SU-DHL-6 (cell line): ENCODE results near the gene PRRX2.

Source experiments
- H2AFZ ChIP-seq: fragments of 200-600 bp; sonication (generic); 2 replicates; pipeline ENCODE4 v1.6.1; 2014; ENCODE audit warnings: low read depth, mild to moderate bottlenecking, moderate library complexity, mixed read lengths, antibody characterized with exemption, low read length; ENCODE audit not compliant: severe bottlenecking
- H3F3A ChIP-seq: fragments of 200-600 bp; shearing (Covaris generic); 2 replicates; pipeline ENCODE4 v1.6.0; 2016; ENCODE audit warnings: antibody characterized with exemption, mild to moderate bottlenecking; ENCODE audit not compliant: insufficient read depth
- H3K27ac ChIP-seq: fragments of 200-600 bp; sonication (generic); 2 replicates; pipeline ENCODE4 v1.5.1; 2016; ENCODE audit warnings: low read depth, mild to moderate bottlenecking, low read length, moderate library complexity, mixed read lengths
- H3K27me3 ChIP-seq: fragments of 200-600 bp; sonication (generic), shearing (Covaris generic); 2 replicates; pipeline ENCODE4 v1.6.0; 2014; ENCODE audit warnings: mild to moderate bottlenecking, low read length
- H3K36me3 ChIP-seq: fragments of 200-600 bp; sonication (generic); 2 replicates; pipeline ENCODE4 v1.6.1; 2014; ENCODE audit warnings: mild to moderate bottlenecking, low read length, mixed read lengths
- H3K4me2 ChIP-seq: fragments of 300-600, 200-600 bp; shearing (Covaris generic), sonication (generic); 2 replicates; pipeline ENCODE4 v1.6.0; 2014; ENCODE audit warnings: low read length, low read depth, mild to moderate bottlenecking; ENCODE audit not compliant: poor library complexity, severe bottlenecking
- H3K4me3 ChIP-seq: fragments of 200-600 bp; sonication (generic); 2 replicates; pipeline ENCODE4 v1.5.1; 2014; ENCODE audit warnings: antibody characterized with exemption, low read length, mild to moderate bottlenecking, mixed read lengths; ENCODE audit not compliant: insufficient read depth, poor library complexity, severe bottlenecking
- H3K79me2 ChIP-seq: fragments of 200-600 bp; sonication (generic); 2 replicates; pipeline ENCODE4 v1.6.1; 2014; ENCODE audit warnings: mild to moderate bottlenecking, low read length, moderate library complexity; ENCODE audit not compliant: insufficient read depth
- H3K9ac ChIP-seq: fragments of 200-600 bp; sonication (generic); 2 replicates; pipeline ENCODE4 v1.7.0; 2014; ENCODE audit warnings: mild to moderate bottlenecking, low read length
- H3K9me2 ChIP-seq: fragments of 200-600 bp; sonication (generic); replicated peaks from 2 replicates; pipeline ENCODE4 v1.6.1; 2014; ENCODE audit warnings: low read length; ENCODE audit not compliant: insufficient read depth
- H3K9me3 ChIP-seq: fragments of 200-600 bp; sonication (generic); 2 replicates; pipeline ENCODE4 v1.6.1; 2014; ENCODE audit warnings: low read length, mixed read lengths; ENCODE audit not compliant: insufficient read depth
- H4K20me1 ChIP-seq: fragments of 200-600 bp; sonication (generic); 2 replicates; pipeline ENCODE4 v1.6.1; 2014; ENCODE audit warnings: low read depth, mild to moderate bottlenecking, antibody characterized with exemption, low read length, moderate library complexity, mixed read lengths
- EZH2phosphoT487 ChIP-seq: fragments of 200-600 bp; sonication (generic), shearing (Covaris generic); conservative IDR thresholded peaks from 2 replicates; pipeline ENCODE4 v1.6.1; 2018; ENCODE audit warnings: mild to moderate bottlenecking, antibody characterized with exemption, low read length, moderate library complexity, mixed read lengths
- TF ChIP-seq, protein P1 (sequence below): fragments of 200-600 bp; sonication (generic); IDR thresholded peaks from one replicate; pipeline ENCODE4 v1.5.1; 2017; ENCODE audit warnings: antibody characterized with exemption, mild to moderate bottlenecking, low read length, moderate library complexity; ENCODE audit not compliant: insufficient read depth, poor library complexity, severe bottlenecking

The PRRX2 gene

DNA sequence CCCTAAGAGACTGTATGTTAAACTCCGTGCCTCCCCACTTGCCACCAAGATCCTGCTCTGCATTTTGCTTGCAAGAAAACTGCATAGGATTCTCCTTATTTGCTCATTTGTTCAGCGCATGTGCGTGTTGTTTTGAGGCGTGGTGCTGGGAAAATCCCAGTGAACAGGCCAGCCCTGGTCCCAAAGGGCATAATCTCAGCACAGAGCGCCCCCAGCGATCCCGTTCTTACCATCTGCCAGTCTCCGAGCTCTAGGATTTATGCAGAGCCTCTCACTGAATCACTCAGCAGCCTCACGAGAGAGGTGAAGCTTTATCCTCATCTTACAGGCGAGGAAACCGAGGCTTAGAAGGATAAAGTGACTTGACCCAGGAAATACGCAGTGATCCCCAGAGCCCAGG, 11.5 kb downstream of the PRRX2 start:
- Histone ChIP-seq H3K9me2 (no peaks in the 10 kb centered on the region), H4K20me1 (no peaks in the 10 kb centered on the region), H3F3A (no peaks in the 10 kb centered on the region), H2AFZ (no peak overlapping the region), H3K4me2 (no peak overlapping the region), H3K36me3 (no peaks in the 10 kb centered on the region), H3K9me3 (no peaks in the 10 kb centered on the region), H3K27me3 (no peaks in the 10 kb centered on the region), H3K9ac (no peak overlapping the region), H3K4me3 (no peak overlapping the region), H3K79me2 (no peaks in the 10 kb centered on the region), H3K27ac (no peak overlapping the region)
- TF ChIP-seq, protein P1, sequence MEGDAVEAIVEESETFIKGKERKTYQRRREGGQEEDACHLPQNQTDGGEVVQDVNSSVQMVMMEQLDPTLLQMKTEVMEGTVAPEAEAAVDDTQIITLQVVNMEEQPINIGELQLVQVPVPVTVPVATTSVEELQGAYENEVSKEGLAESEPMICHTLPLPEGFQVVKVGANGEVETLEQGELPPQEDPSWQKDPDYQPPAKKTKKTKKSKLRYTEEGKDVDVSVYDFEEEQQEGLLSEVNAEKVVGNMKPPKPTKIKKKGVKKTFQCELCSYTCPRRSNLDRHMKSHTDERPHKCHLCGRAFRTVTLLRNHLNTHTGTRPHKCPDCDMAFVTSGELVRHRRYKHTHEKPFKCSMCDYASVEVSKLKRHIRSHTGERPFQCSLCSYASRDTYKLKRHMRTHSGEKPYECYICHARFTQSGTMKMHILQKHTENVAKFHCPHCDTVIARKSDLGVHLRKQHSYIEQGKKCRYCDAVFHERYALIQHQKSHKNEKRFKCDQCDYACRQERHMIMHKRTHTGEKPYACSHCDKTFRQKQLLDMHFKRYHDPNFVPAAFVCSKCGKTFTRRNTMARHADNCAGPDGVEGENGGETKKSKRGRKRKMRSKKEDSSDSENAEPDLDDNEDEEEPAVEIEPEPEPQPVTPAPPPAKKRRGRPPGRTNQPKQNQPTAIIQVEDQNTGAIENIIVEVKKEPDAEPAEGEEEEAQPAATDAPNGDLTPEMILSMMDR = no peak
- no peak for TF ChIP-seq EZH2phosphoT487

DNA sequence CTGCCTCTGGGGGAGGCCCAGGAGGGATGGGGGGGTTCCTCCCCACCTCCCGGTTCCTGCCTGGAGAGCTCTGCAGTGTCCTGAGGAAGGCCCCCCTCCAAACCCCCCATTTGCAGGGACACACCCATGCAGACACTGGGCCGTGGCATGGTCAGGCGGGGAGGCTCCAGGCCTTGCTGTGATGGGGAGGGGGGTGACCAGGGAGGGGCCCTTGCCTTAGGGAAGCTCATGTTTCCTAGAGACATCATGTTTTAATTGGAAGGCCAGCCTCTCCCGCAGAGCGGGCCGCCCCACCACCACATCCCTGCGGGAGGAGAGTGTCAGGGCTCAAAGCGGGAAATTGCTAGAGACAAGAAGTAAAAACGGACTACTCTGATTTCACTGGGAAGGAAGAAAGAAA, 12.0 kb downstream of the PRRX2 start:
- Histone ChIP-seq H3F3A (no peaks in the 10 kb centered on the region), H3K9me2 (no peaks in the 10 kb centered on the region), H4K20me1 (no peaks in the 10 kb centered on the region), H3K36me3 (no peaks in the 10 kb centered on the region), H3K9ac (no peak overlapping the region), H3K79me2 (no peaks in the 10 kb centered on the region), H2AFZ (no peak overlapping the region), H3K27ac (no peak overlapping the region), H3K4me3 (no peak overlapping the region), H3K27me3 (no peaks in the 10 kb centered on the region), H3K4me2 (no peak overlapping the region), H3K9me3 (no peaks in the 10 kb centered on the region)
- no peak for TF ChIP-seq EZH2phosphoT487
- TF ChIP-seq, protein P1 = no peak

GRCh38 chr9:129678844-129679243, 13.4 kb downstream of the PRRX2 start:
- Histone ChIP-seq H2AFZ (no peak overlapping the region), H3K9ac (no peak overlapping the region), H3K4me3 (no peak overlapping the region), H3K36me3 (no peaks in the 10 kb centered on the region), H3K4me2 (no peak overlapping the region), H3K79me2 (no peaks in the 10 kb centered on the region), H3K9me2 (no peaks in the 10 kb centered on the region), H3K27me3 (no peaks in the 10 kb centered on the region), H3F3A (no peaks in the 10 kb centered on the region), H3K9me3 (no peaks in the 10 kb centered on the region), H3K27ac (no peak overlapping the region), H4K20me1 (no peaks in the 10 kb centered on the region)
- TF ChIP-seq, protein P1 = no peak
- TF ChIP-seq EZH2phosphoT487 = no peak
